SJCRH30 (cell line): ENCODE measurements around the gene EPS15. TPM values are rescaled to one million over a fixed set of nuclear protein-coding genes. Genes with fewer than 3 reads are reported as not detected.
A peak's percentile ranks its signal among the peaks of the same experiment; 100 is the strongest.

ENCODE experiments used
- DNase-seq, 2 experiments: peaks; one replicate each; pipeline ENCODE4 v3.0.0-alpha.2; 2015 to 2020
- H3K27ac ChIP-seq: fragments of 250-450 bp; sonication (Bioruptor Pico); 2 replicates; pipeline ENCODE4 v1.5.1; 2020; ENCODE audit warnings: mild to moderate bottlenecking, moderate library complexity
- H3K27me3 ChIP-seq: fragments of 250-450 bp; sonication (Bioruptor Pico); 2 replicates; pipeline ENCODE4 v1.5.1; 2020; ENCODE audit warnings: mild to moderate bottlenecking, moderate library complexity
- H3K36me3 ChIP-seq: fragments of 250-450 bp; sonication (Bioruptor Pico); 2 replicates; pipeline ENCODE4 v1.5.1; 2020; ENCODE audit warnings: mild to moderate bottlenecking, moderate library complexity
- H3K4me1 ChIP-seq: fragments of 250-450 bp; sonication (Bioruptor Pico); 2 replicates; pipeline ENCODE4 v1.5.1; 2020; ENCODE audit warnings: mild to moderate bottlenecking, moderate library complexity
- H3K4me3 ChIP-seq: fragments of 250-450 bp; sonication (Bioruptor Pico); 2 replicates; pipeline ENCODE4 v1.5.1; 2020; ENCODE audit warnings: mild to moderate bottlenecking, moderate library complexity
- H3K9me3 ChIP-seq: fragments of 250-450 bp; sonication (Bioruptor Pico); replicated peaks from 2 replicates; pipeline ENCODE4 v1.5.1; 2020; ENCODE audit warnings: mild to moderate bottlenecking, moderate library complexity
- total RNA-seq: library from RNA; depleted of rRNA; stranded (reverse); fragments of >200 nt; shearing (Covaris generic); gene quantifications from 2 replicates; pipeline ENCODE4 v1.2.3, GENCODE V29; 2014

Gene EPS15
- total RNA-seq, 1 experiment from 2014 or later = 34.7 TPM

- H3K27me3 ChIP-seq = no peaks in the 10 kb centered on the region
- no peak overlapping the region for H3K4me3 ChIP-seq
- H3K9me3 ChIP-seq = 0 out of 2 replicates have a peak, but pooled peaks cover 4% of the 10 kb centered on the region
- H3K4me1 ChIP-seq = no peaks in the 10 kb centered on the region
- H3K36me3 ChIP-seq = no peaks in the 10 kb centered on the region
- no peak overlapping the region for H3K27ac ChIP-seq
- no peak for DNase-seq
These were observed 196.5 kb downstream of the EPS15 start for GRCh38 chr1:51322417-51323101.

DNA sequence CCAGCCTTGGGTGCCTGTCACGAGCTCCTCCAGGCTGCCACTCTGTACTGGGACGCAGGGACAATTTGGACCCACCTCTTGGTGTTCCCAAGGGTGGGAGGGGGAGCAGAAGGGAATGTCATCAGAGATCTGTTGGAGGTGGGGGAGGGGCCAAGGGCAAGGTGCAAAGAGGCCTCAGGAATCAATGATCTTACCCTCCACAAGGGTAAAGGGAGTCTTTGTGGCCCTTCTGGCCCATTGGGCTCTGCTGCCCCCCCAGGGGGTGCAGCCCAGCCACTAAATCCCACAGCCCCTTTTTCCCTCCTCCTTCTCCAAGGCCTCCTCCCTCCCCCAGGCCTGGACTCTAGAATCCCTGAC, 197.2 kb downstream of the EPS15 start:
- H3K36me3 ChIP-seq = no peaks in the 10 kb centered on the region
- H3K9me3 ChIP-seq = 0 out of 2 replicates have a peak, but pooled peaks cover 4% of the 10 kb centered on the region
- DNase-seq = no peak
- no peak overlapping the region for H3K27ac ChIP-seq
- H3K4me1 ChIP-seq = no peaks in the 10 kb centered on the region
- H3K27me3 ChIP-seq = no peaks in the 10 kb centered on the region
- no peak overlapping the region for H3K4me3 ChIP-seq

- no peak overlapping the region for H3K27ac ChIP-seq
These were observed 197.8 kb downstream of the EPS15 start for GRCh38 chr1:51320967-51321923.

GRCh38 chr1:51317798-51318197, 201.3 kb downstream of the EPS15 start:
- Histone ChIP-seq H3K9me3 (no peaks in the 10 kb centered on the region), H3K4me1 (peaks cover 3% of the 10 kb centered on the region), H3K36me3 (no peaks in the 10 kb centered on the region), H3K27me3 (no peaks in the 10 kb centered on the region), H3K27ac (no peak overlapping the region), H3K4me3 (no peak overlapping the region)
- no peak for DNase-seq

More at GRCh38 chr1:51320967-51321923, 197.8 kb downstream of the EPS15 start:
- H3K27me3 ChIP-seq = no peaks in the 10 kb centered on the region
- H3K4me3 ChIP-seq = no peak overlapping the region
- H3K9me3 ChIP-seq = 0 out of 2 replicates have a peak, but pooled peaks cover 4% of the 10 kb centered on the region
- no peaks in the 10 kb centered on the region; the same call in 1 of the 2 replicates for H3K4me1 ChIP-seq
- no peak for DNase-seq
- H3K36me3 ChIP-seq = no peaks in the 10 kb centered on the region

GRCh38 chr1:51316846-51317120, 202.3 kb downstream of the EPS15 start:
- DNase-seq = peak in 1 of 2 experiments; percentile 55
- no peaks in the 10 kb centered on the region for H3K9me3 ChIP-seq
- H3K27ac ChIP-seq = no peak overlapping the region
- no peak overlapping the region for H3K4me3 ChIP-seq
- peaks cover 3% of the 10 kb centered on the region for H3K4me1 ChIP-seq
- H3K36me3 ChIP-seq = no peaks in the 10 kb centered on the region
- H3K27me3 ChIP-seq = no peaks in the 10 kb centered on the region

DNA sequence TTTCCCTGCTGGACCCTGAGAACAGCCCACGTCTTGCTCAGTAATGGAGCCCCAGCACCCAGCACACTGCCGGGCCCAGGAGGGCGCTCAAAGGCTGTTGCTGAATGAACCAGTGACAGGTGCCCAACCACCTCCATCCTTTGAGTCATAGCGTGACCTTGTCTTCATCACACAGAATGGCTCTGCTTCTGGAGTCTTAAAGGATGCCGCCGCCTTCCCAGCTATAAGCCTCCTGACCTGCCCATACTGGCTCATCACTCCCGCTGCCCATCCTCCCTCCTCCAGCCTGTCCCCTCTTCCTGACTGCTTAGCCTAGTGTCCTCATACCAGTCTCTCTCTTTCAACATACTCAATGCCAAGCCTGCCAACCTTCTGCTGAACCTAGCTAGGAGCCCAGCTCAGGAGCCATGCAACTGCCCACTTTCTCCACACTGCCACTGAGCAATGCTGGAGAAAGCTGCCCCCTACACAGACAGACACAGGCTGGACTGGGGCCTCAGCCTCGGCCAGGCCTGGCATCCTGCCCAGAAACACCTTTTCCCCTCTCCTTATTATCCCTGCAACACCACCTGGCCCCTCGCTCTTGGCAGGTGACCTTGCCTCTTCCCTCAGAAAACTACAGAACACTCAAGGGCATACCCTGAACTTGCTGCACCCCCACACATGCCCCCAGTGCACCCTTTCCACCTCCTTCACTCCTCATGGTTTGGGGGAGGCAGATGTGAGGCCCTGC, 202.8 kb downstream of the EPS15 start:
- Histone ChIP-seq H3K27ac (no peak overlapping the region), H3K9me3 (no peaks in the 10 kb centered on the region), H3K27me3 (no peaks in the 10 kb centered on the region), H3K36me3 (no peaks in the 10 kb centered on the region), H3K4me3 (no peak overlapping the region), H3K4me1 (peaks cover 3% of the 10 kb centered on the region)
- DNase-seq = no peak

DNA sequence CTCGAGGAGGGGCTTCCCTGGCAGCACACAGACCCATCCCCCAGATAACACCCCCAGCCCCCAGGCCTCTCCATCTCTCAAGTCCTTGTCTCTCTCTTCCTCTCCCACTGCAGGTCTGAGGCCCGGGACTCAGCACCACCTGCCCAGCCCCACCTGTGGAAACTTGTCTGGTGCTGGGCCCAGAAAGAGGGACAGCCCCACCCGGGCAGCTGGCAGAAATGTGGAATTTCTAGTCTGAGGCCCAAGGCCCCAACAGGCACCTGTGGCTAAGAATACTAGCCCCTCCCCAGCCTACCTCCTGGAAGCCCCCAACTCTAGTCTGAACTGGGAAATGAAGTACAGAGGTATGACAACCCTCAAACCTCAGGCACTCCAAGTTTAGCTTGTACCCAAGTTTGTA, 204.1 kb downstream of the EPS15 start:
- Histone ChIP-seq H3K27ac (no peak overlapping the region), H3K9me3 (no peaks in the 10 kb centered on the region), H3K4me3 (no peak overlapping the region), H3K4me1 (peaks cover 3% of the 10 kb centered on the region), H3K36me3 (no peaks in the 10 kb centered on the region), H3K27me3 (no peaks in the 10 kb centered on the region)
- DNase-seq = no peak

DNA sequence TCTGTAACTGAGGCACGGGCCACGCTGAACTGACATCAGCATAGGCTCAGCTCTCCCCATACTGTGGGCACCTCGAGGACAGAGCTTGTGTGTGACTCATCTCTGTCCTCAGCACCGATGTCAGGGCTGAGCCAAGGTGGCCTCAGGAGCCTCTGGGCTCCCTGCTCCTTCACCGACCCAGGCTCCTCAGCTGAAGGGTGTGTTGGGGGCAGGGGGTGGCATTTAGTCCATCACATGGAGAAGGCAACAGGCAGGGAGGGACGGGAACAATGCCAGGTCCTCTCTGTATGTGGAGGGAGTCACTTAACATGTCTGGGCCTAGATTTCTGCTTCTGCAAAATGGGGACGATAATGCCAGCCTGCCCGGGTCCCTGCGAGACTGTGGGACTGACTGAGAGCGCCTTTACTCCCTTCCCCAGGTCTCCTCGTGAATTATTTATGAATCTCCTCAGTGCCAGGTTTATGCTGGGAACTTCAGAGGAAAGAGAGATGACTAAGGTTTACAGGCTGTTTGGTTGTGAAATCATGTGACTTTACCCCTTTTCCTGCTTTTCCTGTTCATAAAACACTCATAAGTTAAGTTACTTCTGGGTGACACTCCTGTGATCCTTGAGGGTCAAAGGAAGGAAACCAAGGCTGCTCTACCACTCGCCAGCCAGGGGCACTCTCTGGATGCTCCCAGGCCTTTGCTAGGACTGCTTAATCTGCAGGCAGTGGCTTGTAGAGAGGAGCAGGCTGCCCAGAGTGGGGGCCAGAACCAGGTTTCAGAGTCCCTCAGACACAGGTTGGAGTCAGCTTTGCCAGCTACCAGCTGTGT, 204.9 kb downstream of the EPS15 start:
- Histone ChIP-seq H3K4me3 (no peak overlapping the region), H3K4me1 (peaks cover 3% of the 10 kb centered on the region), H3K27me3 (no peaks in the 10 kb centered on the region), H3K9me3 (no peaks in the 10 kb centered on the region), H3K27ac (no peak overlapping the region), H3K36me3 (no peaks in the 10 kb centered on the region)
- no peak for DNase-seq

DNA sequence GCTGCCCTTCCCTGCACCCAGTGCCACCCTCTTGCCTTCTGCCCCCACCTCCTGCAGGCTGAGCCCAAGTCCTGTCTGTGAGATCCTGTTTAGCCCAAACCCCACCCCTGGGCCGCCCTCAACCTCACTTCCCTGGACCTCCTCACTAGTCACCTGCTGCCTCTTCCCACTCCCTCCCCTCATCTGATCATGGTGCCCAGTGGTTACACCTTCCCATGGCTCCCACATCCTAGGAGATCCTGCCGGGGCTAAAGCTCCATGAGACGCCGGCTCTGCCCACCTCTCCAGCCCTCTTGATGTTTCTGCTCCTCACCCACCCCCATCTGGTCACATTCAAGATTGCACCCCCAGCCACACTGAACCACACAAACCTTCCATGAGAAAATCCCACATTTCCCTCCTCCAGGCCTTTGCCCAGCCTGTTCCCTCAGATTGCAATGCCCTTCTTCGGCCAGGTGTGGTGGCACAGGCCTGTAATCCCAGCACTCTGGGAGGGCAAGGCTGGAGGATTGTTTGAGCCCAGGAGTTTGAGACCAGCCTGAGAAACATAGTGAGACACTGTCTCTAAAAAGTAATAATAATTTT, 205.7 kb downstream of the EPS15 start:
- DNase-seq = peak in 1 of 2 experiments; percentile 47
- no peak overlapping the region for H3K4me3 ChIP-seq
- no peaks in the 10 kb centered on the region for H3K27me3 ChIP-seq
- H3K36me3 ChIP-seq = no peaks in the 10 kb centered on the region
- no peaks in the 10 kb centered on the region for H3K9me3 ChIP-seq
- no peak overlapping the region for H3K27ac ChIP-seq
- peaks cover 3% of the 10 kb centered on the region for H3K4me1 ChIP-seq

DNA sequence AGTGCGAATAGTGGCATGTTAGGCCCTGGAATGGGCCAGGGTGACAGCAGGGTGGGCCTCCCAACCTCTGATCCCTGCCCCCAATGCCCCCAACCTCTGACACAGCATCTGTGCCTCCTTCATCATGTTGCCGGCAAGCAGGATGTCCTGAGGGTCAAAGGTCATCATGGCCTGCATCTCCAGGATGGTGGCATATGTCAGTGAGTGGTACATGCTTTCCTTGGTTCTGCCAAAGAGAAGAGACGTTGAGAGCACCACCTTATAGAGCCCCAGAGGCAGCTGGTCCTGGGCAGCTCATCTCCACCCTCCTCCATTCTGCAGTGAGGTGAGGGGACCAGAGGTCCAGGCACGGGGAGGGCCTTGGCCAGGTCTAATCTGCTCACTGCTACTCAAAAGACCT, 206.3 kb downstream of the EPS15 start:
- Histone ChIP-seq H3K36me3 (no peaks in the 10 kb centered on the region), H3K27me3 (no peaks in the 10 kb centered on the region), H3K9me3 (no peaks in the 10 kb centered on the region), H3K27ac (no peak overlapping the region), H3K4me3 (no peak overlapping the region), H3K4me1 (peaks cover 3% of the 10 kb centered on the region)
- no peak for DNase-seq

GRCh38 chr1:51311826-51312225, 207.2 kb downstream of the EPS15 start:
- no peaks in the 10 kb centered on the region for H3K9me3 ChIP-seq
- no peak for DNase-seq
- H3K4me3 ChIP-seq = no peak overlapping the region
- no peaks in the 10 kb centered on the region for H3K36me3 ChIP-seq
- no peaks in the 10 kb centered on the region for H3K27me3 ChIP-seq
- peaks cover 3% of the 10 kb centered on the region for H3K4me1 ChIP-seq
- H3K27ac ChIP-seq = no peak overlapping the region

- no peaks in the 10 kb centered on the region for H3K27me3 ChIP-seq
- H3K4me1 ChIP-seq = peaks cover 3% of the 10 kb centered on the region; the same call in 1 of the 2 replicates
- no peak for DNase-seq
- no peak overlapping the region for H3K4me3 ChIP-seq
- no peaks in the 10 kb centered on the region for H3K9me3 ChIP-seq
- no peak overlapping the region for H3K27ac ChIP-seq
- no peaks in the 10 kb centered on the region for H3K36me3 ChIP-seq
These were observed 208.0 kb downstream of the EPS15 start for GRCh38 chr1:51310871-51311613.

DNA sequence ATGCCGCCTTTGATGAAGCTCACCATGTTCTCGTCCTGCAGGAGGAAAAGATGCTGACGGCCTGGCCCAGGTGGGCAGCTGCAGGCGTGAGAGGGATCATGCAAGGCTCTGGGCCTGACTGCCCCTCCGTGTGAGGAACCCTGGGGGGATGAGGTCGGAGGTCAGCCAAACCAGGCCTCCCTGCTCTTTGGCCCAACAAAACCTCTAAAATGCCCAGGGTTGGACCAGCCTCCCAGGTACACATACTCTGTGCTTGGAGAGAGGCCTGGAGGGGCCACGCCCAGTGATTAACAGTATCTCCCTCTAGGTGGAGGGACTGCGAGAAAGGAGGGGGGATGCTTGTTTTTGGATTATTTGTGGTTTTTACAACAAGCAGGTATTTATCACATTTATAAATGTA, 209.8 kb downstream of the EPS15 start:
- Histone ChIP-seq H3K27ac (no peak overlapping the region), H3K9me3 (no peaks in the 10 kb centered on the region), H3K4me3 (no peak overlapping the region), H3K36me3 (no peaks in the 10 kb centered on the region), H3K4me1 (peaks cover under 1% of the 10 kb centered on the region; the same call in 1 of the 2 replicates), H3K27me3 (no peaks in the 10 kb centered on the region)
- no peak for DNase-seq
